Right kidney (tissue), 1 donor: ENCODE data around the gene PDXK.

Source experiments
- DNase-seq: peaks from one replicate; pipeline ENCODE4 v3.0.0-alpha.2; 2016

The PDXK gene

DNA sequence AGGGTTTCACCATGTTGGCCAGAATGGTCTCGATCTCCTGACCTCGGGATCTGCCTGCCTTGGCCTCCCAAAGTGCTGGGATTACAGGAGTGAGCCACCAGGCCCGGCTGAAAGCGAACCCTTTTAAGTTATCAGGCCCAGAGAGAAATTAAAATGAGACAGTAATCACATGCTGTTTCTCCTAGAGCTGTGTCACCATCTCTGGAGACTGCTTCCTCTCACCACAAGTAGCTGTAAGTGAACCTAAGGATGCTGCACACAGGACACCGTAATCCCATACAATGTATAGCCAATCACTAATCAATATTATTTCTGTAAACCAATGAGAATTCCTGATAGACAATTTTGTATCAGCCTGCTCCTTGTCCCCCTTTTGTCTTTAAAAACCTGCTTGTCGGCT lies 62.9 kb downstream of the PDXK start:
- DNase-seq: no peak

DNA sequence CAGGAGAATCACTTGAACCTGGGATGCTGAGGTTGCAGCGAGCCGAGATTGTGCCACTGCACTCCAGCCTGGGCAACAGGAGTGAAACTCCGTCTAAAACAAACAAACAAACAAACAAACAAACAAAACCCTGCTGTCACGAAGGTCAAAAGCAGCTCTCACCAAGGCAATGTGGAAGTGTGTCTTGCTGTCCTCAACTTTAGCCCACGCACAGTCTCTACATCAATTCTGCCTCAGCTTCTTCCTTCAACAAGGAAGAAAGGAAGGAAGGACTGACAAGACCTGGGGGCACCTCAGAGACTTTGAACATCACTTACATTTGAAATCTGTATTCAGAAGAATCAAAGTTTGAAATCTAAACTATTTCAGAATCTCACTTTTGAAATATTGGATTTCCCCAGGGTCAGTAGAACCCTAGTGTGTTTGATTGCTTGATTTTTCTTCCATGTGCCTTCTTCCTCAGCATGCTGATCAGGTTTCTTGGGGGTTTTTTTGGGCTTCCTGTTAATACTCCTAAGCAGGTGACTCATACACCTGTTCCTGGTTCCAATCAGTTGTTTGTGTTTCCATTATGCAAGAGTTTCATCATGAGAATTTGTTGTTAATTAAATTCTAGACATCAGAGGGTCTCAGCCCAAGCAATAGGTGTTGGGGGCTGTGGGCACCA lies 63.6 kb downstream of the PDXK start:
- no peak for DNase-seq

DNA sequence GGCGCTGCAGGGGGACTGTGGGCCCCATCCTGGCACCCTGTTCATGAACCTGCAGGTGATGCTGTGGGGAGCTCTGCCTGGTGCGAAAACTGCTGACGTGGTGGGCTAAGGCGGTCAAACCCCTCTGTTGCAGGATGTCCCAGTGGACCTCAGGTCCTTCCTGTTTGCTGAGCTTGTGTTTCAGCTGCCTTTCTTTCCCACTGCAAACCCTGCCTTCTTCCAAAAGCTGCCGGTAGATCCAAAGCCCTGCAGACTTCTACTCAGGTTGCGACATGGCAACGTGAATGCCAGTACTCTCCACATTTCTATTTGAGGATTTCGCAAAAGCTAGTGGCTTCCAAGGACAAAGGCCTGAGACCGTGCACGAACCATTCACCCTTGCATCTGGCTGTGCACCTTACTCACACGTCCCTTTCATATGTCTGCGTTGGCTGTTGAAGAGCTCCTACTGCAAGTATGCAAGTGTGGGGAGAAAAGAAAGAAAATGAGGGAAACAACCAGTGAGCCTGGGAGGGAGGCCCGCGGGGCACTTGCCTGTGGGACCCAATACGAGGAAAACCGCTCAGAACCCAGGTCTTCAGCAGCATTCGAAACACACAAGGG lies 64.3 kb downstream of the PDXK start:
- DNase-seq: no peak

DNA sequence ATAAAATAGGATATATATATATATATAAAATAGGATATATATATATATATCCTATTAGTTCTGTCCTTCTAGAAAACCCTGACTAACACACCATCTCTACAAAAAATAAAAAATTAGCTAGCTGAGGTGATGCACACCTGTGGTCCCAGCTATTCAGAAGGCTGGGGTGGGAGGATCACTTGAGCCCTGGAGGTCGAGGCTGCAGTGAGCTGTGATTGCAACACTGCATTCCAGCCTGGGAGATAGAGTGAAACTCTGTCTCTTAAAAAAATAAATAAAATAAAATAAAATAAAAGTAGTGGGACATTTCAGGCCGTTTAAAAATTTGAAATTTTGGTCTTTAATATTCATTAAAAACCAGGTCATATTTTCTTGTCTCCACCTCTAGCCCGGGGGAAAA lies 66.2 kb downstream of the PDXK start:
- no peak for DNase-seq

DNA sequence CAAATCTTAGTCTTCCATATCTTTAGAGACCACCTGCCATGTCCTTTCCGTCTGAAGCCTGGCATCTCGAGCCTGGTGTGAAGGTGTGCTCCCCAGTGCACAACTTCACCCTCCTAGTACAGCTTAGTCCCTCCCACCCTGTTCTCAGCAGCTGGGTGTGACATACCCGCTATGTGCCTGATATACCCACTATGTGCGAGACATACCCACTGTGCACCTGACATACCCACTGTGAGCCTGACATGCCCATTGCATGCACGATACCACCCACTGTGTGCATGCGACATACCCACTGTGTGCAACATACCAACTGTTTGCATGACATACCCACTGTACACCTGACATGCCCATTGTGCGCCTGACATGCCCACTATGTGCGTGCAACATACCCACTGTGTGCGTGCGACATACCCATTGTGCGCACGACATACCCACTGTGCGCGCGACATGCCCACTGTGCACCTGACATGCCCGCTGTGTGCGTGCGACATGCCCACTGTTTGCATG lies 67.4 kb downstream of the PDXK start:
- no peak for DNase-seq

DNA sequence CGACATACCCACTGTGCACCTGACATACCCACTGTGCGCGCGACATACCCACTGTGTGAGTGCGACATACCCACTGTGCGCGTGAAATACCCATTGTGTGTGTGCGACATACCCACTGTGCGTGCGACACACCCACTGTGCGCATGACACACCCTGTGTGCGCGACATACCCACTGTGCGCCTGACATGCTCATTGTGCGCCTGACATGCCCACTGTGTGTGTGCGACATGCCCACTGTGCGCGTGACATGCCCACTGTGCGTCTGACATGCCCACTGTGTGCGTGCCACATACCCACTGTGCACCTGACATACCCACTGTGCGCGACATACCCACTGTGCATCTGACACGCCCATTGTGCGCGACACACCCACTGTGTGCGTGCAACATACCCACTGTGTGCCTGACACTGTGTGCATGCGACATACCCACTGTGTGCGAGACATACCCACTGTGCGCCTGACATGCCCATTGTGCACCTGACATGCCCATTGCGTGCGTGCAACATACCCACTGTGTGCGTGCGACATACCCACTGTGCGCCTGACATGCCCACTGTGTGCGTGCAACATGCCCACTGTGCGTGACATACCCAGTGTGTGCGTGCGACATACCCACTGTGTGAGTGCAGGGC lies 68.0 kb downstream of the PDXK start:
- no peak for DNase-seq

DNA sequence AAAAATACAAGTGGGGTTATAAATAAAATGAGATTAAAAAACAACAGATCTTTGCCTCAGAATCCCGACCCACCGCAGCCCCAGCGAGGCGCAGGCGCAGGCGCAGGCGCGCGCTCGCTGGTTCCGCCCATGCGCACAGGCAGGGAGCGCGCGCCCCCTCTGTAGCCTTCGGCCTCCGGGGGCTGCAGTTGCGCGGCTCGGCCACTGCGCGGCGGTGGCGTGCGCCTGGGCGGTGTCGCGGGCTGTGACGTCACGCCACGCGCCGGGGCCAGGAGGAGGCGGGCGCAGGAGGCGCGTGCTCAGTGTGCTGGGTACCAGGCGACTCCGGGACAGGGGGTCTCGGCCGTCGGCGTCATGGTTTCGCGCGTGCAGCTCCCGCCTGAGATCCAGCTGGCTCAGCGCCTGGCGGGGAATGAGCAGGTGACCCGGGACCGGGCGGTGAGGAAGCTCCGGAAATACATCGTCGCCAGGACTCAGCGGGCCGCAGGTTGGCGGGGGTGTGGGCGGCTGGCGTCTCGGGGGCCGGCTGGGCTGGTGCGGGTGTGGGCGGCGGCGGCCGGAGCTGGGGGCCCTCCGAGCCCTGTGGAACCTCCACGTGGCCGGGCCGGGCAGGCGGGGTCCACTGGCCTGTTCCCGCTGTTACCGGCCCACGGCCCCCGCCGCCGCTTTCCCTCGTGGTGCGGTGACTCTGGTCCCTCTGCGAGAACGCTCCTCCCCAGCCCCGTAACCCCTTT lies 70.5 kb downstream of the PDXK start, which contains the start of gene RRP1:
Gene RRP1 (plus strand): TSS at position 302 of the 734 bp plus-strand sequence. CDS start 53 bp downstream, at position 355.
- DNase-seq: peak; percentile 100

DNA sequence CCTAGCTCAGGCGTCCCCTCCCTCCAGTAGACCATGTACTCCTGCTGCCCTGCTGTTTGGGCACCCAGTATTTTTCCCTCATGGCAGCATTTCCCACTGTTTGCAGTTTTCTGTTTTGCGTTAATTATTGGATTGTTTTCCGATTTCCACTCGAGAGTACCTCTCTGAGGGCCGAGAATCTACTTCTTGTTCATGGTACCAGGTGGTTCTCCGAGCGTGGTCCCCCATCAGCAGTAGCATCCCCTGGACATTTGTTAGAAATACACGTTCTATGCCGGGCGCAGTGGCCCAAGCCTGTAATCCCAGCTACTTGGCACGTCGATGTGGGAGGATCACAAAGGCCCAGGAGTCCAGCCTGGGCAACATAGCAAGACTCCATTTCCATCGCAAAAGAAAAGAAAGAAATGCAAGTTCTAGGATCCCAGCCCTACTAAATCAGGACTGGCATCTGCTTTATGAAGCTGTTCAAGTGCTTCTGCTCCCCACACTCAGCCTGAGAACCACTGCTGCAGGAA lies 71.1 kb downstream of the PDXK start:
- no peak for DNase-seq

DNA sequence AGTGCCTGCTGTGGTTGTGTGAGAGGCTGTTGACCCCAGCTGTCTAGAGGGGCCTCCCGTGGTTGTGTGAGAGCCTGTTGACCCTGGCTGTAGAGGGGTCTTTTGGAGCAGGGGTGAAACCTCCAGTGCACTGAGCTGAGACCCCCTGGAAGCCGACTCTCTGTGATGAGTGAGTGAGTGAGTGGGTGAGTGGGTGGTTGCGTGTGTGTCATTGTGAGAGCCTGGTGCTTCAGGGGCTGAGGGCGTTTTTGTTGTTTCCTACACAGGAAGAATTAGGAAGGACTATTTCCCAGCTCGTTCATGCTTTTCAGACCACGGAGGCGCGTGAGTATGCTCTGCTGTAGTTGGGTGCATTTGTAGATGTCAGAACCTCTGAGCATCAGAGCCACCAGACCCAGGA lies 73.5 kb downstream of the PDXK start:
- no peak for DNase-seq

DNA sequence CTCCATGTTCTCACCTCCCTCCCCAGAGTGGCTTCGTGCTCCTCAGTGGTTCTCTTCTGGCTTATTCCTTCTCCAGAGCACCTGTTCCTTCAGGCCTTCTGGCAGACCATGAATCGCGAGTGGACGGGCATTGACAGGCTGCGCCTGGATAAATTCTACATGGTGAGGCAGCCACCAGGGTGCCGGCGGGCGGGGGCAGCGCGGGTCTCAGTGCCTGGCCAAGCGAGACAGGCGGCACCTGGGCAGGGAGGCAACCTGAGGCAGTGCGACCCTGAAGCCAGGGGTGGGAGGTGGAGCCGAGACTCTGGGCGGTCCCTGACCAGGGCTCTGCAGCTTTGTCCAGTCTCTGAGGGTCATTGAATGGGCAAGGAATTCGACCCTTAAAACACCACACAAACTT lies 74.3 kb downstream of the PDXK start:
- DNase-seq: no peak

DNA sequence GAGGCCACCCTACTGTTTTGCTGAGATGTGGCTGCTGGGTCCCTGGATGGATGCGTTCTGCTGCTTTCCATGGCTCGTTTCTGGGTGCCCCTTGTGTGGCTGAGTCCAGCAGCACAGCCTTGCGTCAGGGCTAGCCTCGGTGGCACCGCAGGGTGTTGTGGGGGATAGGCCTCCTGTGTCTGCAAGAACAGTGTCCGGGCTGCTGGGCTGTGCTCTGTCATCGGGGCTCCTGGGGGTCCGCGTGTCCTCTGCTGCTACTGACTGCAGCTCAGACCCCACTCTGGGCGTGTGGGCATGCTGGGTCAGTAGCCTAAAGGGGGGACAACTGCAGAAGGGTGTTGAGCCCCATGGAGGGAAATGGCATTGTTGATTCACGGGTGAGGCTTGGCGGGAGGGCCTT lies 75.4 kb downstream of the PDXK start:
- no peak for DNase-seq

DNA sequence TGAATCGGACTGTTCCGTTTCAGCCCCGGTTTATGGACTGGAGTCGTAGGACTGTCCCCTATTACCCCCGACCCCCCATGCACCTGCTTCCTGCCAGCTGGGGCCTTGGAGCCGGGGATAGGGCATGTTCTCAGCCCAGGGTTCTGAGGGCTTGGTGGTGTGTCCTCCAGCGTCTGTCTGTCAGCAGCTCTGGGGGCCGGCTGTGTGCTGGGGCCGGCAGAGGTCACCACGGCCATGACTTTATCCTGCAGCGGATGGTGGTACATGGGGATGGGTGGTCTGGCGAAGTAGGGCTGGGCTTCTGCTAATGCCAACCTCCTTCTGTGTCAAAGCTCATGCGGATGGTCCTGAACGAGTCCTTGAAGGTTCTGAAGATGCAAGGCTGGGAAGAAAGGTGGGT lies 75.9 kb downstream of the PDXK start:
- no peak for DNase-seq

DNA sequence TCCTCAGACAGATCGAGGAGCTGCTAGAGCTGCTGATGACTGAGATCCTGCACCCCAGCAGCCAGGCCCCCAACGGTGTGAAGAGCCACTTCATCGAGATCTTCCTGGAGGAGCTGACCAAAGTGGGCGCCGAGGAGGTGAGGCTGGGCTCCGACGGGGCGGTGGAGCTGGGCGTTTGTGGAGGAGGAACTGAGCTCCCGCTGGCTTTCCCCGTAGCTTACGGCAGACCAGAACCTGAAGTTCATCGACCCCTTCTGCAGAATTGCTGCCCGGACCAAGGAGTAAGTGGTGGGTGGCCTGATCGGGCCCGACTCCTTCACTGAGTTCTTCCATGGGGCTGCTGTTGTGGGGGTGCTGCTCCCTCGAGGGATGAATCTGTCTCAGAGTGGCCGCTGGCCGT lies 78.5 kb downstream of the PDXK start:
- DNase-seq: no peak

DNA sequence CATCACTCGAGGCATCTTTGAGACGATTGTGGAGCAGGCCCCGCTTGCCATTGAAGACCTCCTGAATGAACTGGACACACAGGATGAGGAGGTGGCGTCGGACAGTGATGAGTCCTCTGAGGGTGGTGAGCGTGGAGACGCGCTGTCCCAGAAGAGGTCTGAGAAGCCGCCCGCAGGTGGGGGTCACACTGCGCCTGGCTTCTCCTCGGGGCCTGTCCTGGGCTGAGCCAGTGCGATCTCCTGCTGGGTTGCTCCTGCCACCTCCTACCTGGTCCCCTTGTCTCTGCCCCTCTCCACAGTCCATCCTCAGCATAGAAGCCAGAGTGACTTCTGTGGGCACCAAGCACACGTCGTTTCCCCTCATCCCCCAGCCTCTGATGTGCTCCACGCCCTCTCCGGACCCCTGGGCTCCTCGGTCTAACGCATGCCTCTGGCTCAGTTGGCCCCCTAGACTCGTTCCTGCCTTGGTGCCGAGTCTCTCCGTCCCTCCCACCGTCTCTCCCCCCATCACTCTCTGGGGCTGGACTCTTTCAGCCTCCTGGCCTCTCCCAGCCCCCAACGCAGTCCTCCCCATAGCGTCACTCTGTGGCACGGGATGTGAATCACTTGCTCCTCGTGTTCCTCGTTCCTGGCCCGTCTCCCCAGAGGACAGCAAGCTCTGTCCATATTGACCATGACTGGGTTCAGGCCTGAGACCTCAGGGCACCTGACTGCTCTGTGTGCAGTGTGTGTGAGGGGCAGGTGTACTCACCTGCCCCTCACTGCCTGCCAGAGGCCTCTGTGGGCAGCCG lies 79.2 kb downstream of the PDXK start:
- DNase-seq: no peak

DNA sequence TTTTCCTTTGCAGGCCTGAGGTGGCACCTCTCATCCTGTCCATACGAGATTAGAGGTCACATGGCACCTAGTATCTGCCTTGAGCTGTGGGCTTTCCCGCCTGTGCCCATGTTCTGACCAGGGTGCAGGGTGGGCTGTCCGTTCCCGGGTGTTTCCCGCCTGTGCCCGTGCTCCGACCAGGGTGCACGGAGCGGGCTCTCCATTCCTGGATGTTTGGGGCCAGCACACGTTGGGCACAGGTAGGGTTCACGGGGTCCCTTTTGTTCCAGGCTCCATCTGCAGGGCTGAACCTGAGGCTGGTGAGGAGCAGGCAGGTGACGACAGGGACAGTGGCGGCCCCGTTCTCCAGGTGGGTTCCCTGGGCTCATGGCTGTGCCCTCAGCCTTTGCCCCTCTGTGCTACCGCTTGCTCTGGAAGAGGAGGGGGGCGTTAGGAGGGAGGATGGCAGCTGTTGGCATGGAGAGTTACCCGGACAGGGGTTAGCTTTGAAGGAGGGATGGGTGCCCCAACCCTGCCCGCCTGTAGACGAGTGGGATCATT lies 80.4 kb downstream of the PDXK start:
- DNase-seq: no peak

DNA sequence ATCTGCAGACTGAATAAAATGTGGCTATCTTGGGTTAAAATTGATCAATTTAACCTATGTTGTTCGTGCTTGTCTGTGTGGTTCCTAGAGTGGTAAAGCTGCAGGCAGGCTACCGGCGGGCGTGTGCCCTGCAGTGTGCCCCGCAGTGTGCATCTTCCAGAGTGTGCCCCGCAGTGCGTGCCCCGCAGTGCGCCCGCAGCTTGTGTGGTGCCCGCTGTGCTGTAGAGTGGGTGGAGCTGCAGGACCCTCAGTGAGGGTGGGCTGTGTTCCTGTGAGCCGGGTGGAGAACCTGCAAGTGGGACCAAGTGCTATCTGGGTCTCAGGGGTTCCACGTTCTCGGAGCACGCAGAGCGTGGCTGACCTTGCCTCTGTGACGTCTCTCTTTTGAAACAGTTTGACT lies 81.2 kb downstream of the PDXK start:
- no peak for DNase-seq

DNA sequence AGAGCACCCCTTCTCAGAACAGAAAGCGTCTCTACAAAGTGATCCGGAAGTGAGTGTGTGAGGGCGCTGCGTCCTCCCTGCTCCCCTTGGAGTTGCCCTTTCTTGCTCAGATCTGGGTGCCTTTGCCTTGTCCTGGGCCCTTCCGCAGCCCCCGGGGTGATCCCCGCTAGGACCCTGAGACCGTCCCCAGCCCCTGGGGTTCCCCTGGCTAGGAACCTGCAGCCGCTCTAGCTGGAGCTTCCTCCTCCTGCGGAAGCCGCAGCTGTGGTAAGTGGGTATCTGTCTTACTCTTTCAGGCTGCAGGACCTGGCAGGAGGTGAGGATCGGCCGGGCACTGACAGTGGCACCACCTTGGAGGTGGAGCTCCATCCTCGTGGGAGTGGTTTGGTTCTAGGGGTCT lies 81.6 kb downstream of the PDXK start:
- no peak for DNase-seq

DNA sequence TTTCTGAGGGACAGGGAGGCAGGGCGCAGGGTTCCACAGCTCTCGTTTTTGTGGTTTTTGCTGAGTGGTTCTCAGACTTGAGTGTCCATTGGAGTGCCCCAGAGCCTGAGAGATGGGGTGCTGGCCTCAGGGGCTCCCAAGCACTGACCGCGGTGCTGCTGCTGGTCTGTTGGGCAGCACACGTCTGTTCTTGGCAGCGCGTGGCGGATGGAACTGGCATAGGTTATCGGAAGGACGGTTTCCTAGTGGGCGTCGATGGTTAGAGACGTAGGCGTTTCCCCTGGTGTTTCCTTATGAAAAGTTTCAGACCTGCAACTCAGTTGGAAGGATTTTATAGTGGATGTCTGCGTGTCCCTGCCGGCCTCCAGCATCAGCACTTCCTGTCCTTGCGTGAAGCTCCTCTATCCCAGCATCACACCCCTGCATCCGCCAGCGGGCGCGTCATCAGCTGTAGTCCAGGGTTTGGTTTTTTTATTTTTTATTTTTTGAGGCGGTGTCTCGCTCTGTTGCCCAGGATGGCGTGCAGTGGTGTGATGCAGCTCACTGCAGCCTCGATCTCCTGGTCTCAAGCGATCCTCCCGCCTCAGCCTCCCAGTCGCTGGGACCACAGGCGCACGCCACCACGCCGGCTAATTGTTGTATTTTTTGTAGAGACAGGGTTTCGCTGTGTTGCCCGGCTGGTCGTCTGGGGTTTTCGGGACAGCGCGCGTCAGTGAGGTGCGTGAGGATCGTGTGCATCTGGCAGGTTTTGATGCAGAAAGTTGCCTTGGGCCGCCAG lies 82.3 kb downstream of the PDXK start:
- no peak for DNase-seq

DNA sequence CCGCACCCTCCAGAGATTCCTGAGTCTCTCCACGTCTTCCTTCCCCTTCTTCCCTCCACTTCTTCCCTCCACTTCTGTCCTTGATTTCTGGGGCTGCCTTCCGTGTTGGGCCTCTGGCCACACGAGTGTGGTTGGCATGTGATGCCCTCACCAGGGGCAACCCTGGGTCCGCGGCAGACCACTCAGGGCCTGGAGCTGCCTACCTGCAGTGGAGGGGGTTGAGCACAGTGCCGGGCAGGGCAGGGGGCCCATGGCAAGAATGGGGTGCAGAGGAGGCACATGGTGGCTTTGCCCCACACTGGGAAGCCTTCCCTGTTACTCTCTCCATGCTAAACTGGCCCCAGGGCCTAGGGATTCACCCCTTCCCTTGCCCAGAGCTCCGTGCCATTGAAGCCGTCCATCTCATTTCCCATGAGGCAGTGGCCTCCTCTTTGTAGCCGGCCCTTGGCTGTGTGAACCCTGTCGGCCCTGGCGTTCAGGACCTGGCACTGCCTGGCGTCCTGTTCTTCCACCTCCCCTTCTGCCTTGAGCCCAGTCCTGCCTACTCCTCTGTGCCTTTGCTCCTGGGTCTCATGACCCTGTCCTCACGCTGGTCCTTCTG lies 83.9 kb downstream of the PDXK start:
- DNase-seq: no peak

DNA sequence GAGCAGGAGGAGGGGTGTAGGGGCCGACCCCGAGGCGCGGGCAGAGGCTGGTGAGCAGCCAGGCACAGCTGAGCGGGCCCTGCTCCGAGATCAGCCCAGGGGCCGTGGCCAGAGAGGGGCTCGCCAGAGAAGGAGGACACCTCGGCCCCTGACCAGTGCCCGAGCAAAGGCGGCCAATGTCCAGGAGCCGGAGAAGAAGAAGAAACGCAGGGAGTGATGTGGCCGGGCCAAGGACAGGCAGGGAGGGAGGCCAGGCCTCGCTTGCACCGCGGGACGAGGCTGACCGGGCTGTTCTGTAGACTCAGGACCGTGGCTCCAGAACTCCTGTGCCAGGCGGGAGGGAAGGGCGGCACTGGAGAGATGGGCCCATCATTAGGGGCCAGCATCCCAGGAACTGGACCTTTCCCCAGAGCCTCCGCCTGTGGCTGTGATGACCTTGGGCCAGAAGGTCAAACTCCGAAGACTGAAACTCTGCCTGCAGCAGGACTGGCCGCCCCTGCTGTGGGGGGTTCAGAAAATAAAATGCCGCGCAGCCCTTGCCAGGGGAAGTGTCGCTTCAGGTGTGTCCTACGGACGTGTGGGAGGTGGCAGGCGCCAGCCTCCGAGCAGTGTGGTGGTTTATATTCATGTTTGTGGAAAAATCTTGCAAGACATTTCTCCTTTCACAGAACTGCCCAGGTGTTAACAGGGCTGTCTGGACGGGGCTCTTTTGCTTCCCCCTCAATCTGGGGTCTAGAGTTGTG lies 84.8 kb downstream of the PDXK start:
- DNase-seq: no peak
